Natural killer cell (primary cell): ENCODE results near the gene MISP. TPM values are rescaled to one million over a fixed set of nuclear protein-coding genes. Genes with fewer than 3 reads are reported as not detected.

ENCODE experiments used
- ATAC-seq, 3 donors: fragments of 150-1000 bp in 2 of 3; fragments of 200-7000 bp in 1 of 3; cut with Tn5 transposase; 1 replicate in 1 of 3; 2 replicates in 2 of 3; pipeline ENCODE4 v1.10.0; 2021; ENCODE audit warnings: mild to moderate bottlenecking in 2 of 3, moderate library complexity in 2 of 3
- DNase-seq, 2 donors: peaks; one replicate each; pipeline versions ENCODE4 v3.0.0 to v3.0.0-alpha.2; 2013 to 2021; ENCODE audit warnings: mixed read lengths in 1 of 2
- H3K27ac ChIP-seq: one replicate; pipeline ENCODE4 v1.5.1; 2013; ENCODE audit warnings: mild to moderate bottlenecking, low read length
- H3K27me3 ChIP-seq: one replicate; pipeline ENCODE4 v1.6.1; 2013; ENCODE audit warnings: low read length; ENCODE audit not compliant: control insufficient read depth, insufficient read depth
- H3K36me3 ChIP-seq: one replicate; pipeline ENCODE4 v1.6.1; 2013; ENCODE audit warnings: low read length; ENCODE audit not compliant: control insufficient read depth, insufficient read depth
- H3K4me1 ChIP-seq: one replicate; pipeline ENCODE4 v1.6.1; 2013; ENCODE audit warnings: low read length; ENCODE audit not compliant: control insufficient read depth, insufficient read depth
- H3K4me3 ChIP-seq: one replicate; pipeline ENCODE4 v1.5.1; 2013; ENCODE audit warnings: low read length
- H3K9me3 ChIP-seq: one replicate; pipeline ENCODE4 v1.6.1; 2013; ENCODE audit warnings: low read length; ENCODE audit not compliant: control insufficient read depth, insufficient read depth
- H3K27ac Mint-ChIP-seq, 2 donors: one replicate each; pipeline ENCODE4 v1.8.0; 2022; ENCODE audit warnings: mild to moderate bottlenecking in 2 of 2, mixed read lengths in 2 of 2, moderate library complexity in 1 of 2
- H3K27me3 Mint-ChIP-seq, 2 donors: one replicate each; pipeline ENCODE4 v1.8.0; 2022; ENCODE audit warnings: low read depth in 2 of 2, mixed read lengths in 2 of 2
- H3K36me3 Mint-ChIP-seq: one replicate; pipeline ENCODE4 v1.8.0; 2022; ENCODE audit warnings: mixed read lengths
- H3K4me1 Mint-ChIP-seq, 2 donors: one replicate each; pipeline ENCODE4 v1.8.0; 2022; ENCODE audit warnings: mixed read lengths in 2 of 2
- H3K4me3 Mint-ChIP-seq: one replicate; pipeline ENCODE4 v1.8.0; 2022; ENCODE audit warnings: mild to moderate bottlenecking, moderate library complexity, mixed read lengths
- H3K9me3 Mint-ChIP-seq, 2 donors: one replicate each; pipeline ENCODE4 v1.8.0; 2022; ENCODE audit warnings: mixed read lengths in 2 of 2
- CTCF ChIP-seq: fragments of 200-600 bp; IDR thresholded peaks from one replicate; pipeline ENCODE4 v1.8.0; 2022; ENCODE audit warnings: antibody characterized with exemption
- WGBS: methylation state at CpG from one replicate; pipeline ENCODE4 v1.1.7; 2013; ENCODE audit warnings: missing lambda C conversion rate; ENCODE audit not compliant: insufficient coverage; 5-methylcytosine and 5-hydroxymethylcytosine counted together
- intact Hi-C: fragments of 100-400 bp; cut with micrococcal nuclease; formaldehyde crosslinking; loops from one replicate; pipeline ENCODE4 v1.14.2; 2022
- total RNA-seq, 4 donors: library from RNA; stranded (reverse); fragments of 120-200 nt in 1 of 4; gene quantifications; one replicate each; pipeline versions ENCODE4 v1.2.3 to v1.2.4, GENCODE V29; 2013 to 2022

MISP gene
- total RNA-seq, 3 donors from 2014 or later (not counting 1 experiment from before 2014, with no cell fraction given), result not detected

- H3K4me3 ChIP-seq, result no peak overlapping the region
- intact Hi-C loops, result no loop called here
- Mint-ChIP-seq H3K36me3 (no peaks in the 10 kb centered on the region), H3K4me1 (peaks cover 57% of the 10 kb centered on the region in 2 donors), H3K27me3 (no peaks in the 10 kb centered on the region), H3K9me3 (no peaks in the 10 kb centered on the region), H3K27ac (peak overlapping the region; percentile 46 to 88), H3K4me3 (peak overlapping the region; percentile 28)
- peaks cover 57% of the 10 kb centered on the region for H3K4me1 ChIP-seq
- H3K27me3 ChIP-seq, result no peaks in the 10 kb centered on the region
- peak in 1 of 2 donors; percentile 55 for DNase-seq
- H3K9me3 ChIP-seq, result no peaks in the 10 kb centered on the region
- ATAC-seq, result no peak
- WGBS, result 62% methylated on average over 29 of the region's 29 CpGs
- no peak for TF ChIP-seq CTCF
- H3K36me3 ChIP-seq, result peaks cover 35% of the 10 kb centered on the region
- no peak overlapping the region for H3K27ac ChIP-seq
Measured at GRCh38 chr19:801030-801860, 50.3 kb downstream of the MISP start.

- Mint-ChIP-seq H3K27me3 (no peaks in the 10 kb centered on the region), H3K36me3 (no peaks in the 10 kb centered on the region), H3K4me3 (no peak overlapping the region), H3K27ac (peak overlapping the region; percentile 46 to 52), H3K4me1 (peaks cover 51 to 52% of the 10 kb centered on the region in 2 donors), H3K9me3 (no peaks in the 10 kb centered on the region)
- H3K36me3 ChIP-seq, result peaks cover 40% of the 10 kb centered on the region
- no peak overlapping the region for H3K27ac ChIP-seq
- TF ChIP-seq CTCF, result no peak
- no peaks in the 10 kb centered on the region for H3K27me3 ChIP-seq
- intact Hi-C loops, result no loop called here
- peak in 1 of 2 donors; percentile 15 for DNase-seq
- 82% methylated on average over 23 of the region's 23 CpGs for WGBS
- ATAC-seq, result no peak
- H3K9me3 ChIP-seq, result no peaks in the 10 kb centered on the region
- H3K4me1 ChIP-seq, result peaks cover 53% of the 10 kb centered on the region
- no peak overlapping the region for H3K4me3 ChIP-seq
Measured at GRCh38 chr19:801861-802497, 51.1 kb downstream of the MISP start.

GRCh38 chr19:802498-803098 is 51.7 kb downstream of the MISP start:
- H3K9me3 Mint-ChIP-seq, result no peaks in the 10 kb centered on the region
- no peaks in the 10 kb centered on the region for H3K27me3 Mint-ChIP-seq
- H3K9me3 ChIP-seq, result no peaks in the 10 kb centered on the region
- no peak for TF ChIP-seq CTCF
- WGBS, result 88% methylated on average over 28 of the region's 28 CpGs
- peak overlapping the region; percentile 57 for H3K4me3 Mint-ChIP-seq
- no peak for ATAC-seq
- H3K4me1 ChIP-seq, result peaks cover 53% of the 10 kb centered on the region
- peaks cover 5% of the 10 kb centered on the region for H3K36me3 Mint-ChIP-seq
- no peaks in the 10 kb centered on the region for H3K27me3 ChIP-seq
- intact Hi-C loops, result no loop called here
- peaks cover 47% of the 10 kb centered on the region for H3K36me3 ChIP-seq
- peaks cover 55% of the 10 kb centered on the region in 2 donors for H3K4me1 Mint-ChIP-seq
- no peak overlapping the region for H3K27ac ChIP-seq
- DNase-seq, result peak in 1 of 2 donors; percentile 11
- H3K27ac Mint-ChIP-seq, result peak overlapping the region in 1 of 2 donors; percentile 46
- no peak overlapping the region for H3K4me3 ChIP-seq
